Mucosa of descending colon (tissue), 3 donors: ENCODE results near the gene METTL3. TPM values are rescaled to one million over a fixed set of nuclear protein-coding genes. Genes with fewer than 3 reads are reported as not detected.

Experiments
- ATAC-seq: fragments of 200-7000 bp; cut with Tn5 transposase; one replicate; pipeline ENCODE4 v1.9.1; 2020; ENCODE audit warnings: mild to moderate bottlenecking, moderate library complexity
- DNase-seq, 3 donors: peaks; one replicate each; pipeline ENCODE4 v3.0.0-alpha.2; 2020
- H3K36me3 ChIP-seq: fragments of 200-600 bp; one replicate; pipeline ENCODE4 v1.8.0; 2021; ENCODE audit warnings: low read depth, mild to moderate bottlenecking
- H3K4me1 ChIP-seq: fragments of 200-600 bp; one replicate; pipeline ENCODE4 v1.8.0; 2021; ENCODE audit warnings: low read depth, mild to moderate bottlenecking
- H3K4me3 ChIP-seq: fragments of 200-600 bp; one replicate; pipeline ENCODE4 v1.8.0; 2021; ENCODE audit warnings: mild to moderate bottlenecking
- H3K9me3 ChIP-seq: fragments of 200-600 bp; one replicate; pipeline ENCODE4 v1.8.0; 2021; ENCODE audit warnings: mild to moderate bottlenecking
- intact Hi-C, 2 donors: fragments of 100-400 bp; cut with DNase I in 1 of 2; cut with micrococcal nuclease in 1 of 2; formaldehyde crosslinking; loops; one replicate each; pipeline versions ENCODE4 v1.11.0 to v1.11.1; 2022; cut with DNase I, micrococcal nuclease
- total RNA-seq, 3 donors: library from RNA; stranded (reverse); fragmentation: NEBNext Ultra II Directional in 2 of 3; extraction: Animal tissue kit (Norgen Biotek cat#: 25700) in 2 of 3; gene quantifications; one replicate each; pipeline versions ENCODE4 v1.2.1 to v1.2.4, GENCODE V29; 2021 to 2023
- TF ChIP-seq, protein P1 (sequence below): fragments of 200-600 bp; IDR thresholded peaks from one replicate; pipeline ENCODE4 v1.8.0; 2022; ENCODE audit warnings: antibody characterized with exemption, mild to moderate bottlenecking
- donor health status: DM: no; HTN: no; CAD: no; lungs with moderate emphysema.
- donor health status: DM: no; HTN: no; CAD: no.
- donor health status: DM: no; HTN: yes; CAD: no.

The METTL3 gene
- total RNA-seq, 3 donors from 2014 or later, result 33.8 to 43.6 (median 34.6) TPM

DNA sequence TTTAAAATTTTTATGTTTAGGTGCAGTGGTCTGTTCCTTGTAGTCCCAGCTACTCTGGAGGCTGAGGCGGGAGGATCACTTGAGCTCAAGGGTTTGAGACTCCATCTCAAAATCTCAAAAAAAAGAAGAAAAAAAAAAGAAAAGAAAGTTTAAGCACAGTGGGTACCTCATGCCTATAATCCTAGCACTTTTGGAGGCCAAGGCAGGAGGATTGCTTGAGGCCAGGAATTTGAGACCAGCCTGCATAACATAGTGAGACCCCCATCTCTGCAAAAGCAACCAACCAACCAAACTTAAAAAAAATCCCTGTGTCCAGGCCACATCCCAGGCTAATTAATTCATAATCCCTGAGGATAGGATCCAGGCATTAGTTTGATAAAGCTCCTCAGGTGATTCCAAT lies 18.4 kb upstream of the METTL3 start:
- no peak overlapping the region for H3K4me3 ChIP-seq
- TF ChIP-seq, protein P1, sequence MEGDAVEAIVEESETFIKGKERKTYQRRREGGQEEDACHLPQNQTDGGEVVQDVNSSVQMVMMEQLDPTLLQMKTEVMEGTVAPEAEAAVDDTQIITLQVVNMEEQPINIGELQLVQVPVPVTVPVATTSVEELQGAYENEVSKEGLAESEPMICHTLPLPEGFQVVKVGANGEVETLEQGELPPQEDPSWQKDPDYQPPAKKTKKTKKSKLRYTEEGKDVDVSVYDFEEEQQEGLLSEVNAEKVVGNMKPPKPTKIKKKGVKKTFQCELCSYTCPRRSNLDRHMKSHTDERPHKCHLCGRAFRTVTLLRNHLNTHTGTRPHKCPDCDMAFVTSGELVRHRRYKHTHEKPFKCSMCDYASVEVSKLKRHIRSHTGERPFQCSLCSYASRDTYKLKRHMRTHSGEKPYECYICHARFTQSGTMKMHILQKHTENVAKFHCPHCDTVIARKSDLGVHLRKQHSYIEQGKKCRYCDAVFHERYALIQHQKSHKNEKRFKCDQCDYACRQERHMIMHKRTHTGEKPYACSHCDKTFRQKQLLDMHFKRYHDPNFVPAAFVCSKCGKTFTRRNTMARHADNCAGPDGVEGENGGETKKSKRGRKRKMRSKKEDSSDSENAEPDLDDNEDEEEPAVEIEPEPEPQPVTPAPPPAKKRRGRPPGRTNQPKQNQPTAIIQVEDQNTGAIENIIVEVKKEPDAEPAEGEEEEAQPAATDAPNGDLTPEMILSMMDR, result no peak
- H3K36me3 ChIP-seq, result no peaks in the 10 kb centered on the region
- H3K4me1 ChIP-seq, result no peaks in the 10 kb centered on the region
- H3K9me3 ChIP-seq, result no peaks in the 10 kb centered on the region
- ATAC-seq, result no peak
- intact Hi-C loops, result no loop called here
- no peak for DNase-seq

DNA sequence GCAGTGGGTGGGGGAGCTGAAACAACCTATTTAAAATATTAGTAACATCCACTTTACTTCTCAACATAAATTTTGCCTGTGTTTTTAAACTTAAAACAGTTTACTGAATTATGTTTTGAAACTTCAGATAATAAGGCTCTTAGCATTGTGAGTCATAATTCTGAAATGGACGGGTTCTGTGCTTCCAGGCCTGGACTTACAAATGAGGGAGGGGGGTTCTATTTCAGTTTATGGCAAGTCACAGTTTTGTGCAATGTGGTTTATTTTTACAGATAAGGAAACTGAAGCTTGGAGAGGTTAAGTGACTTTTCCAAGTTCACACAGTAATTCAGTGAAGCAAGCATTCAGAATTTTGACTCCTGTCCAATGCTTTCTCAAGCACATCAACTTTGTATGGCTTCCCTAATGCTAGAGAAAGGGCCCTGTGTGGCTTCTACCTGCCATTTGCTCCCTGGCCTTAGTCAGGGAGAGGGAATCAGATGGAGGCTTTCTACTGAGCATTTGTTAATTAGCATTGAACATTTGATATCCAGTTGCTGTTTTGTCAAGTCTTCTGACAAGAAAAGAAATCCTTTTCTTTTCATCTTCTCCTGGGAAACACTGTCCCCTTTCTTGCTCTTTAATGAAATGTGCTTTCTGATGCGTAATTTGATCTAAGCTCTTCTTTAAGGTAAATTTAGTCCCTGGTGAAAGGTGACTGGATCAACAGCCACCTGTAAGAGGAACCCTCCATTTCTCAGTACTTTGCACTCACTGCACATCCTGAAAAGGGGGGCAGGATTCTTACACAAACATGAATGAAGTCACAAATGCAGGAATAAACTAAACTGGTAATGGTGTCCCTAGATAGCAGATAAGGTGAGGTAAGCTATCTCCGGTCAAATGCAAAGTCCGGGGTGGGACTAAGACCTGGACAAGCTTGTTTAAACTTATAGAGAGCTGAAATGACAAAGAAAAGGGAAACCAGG lies 17.5 kb upstream of the METTL3 start:
- no peak for DNase-seq
- no peak for ATAC-seq
- intact Hi-C loops, result no loop called here
- Histone ChIP-seq H3K4me3 (no peak overlapping the region), H3K9me3 (no peaks in the 10 kb centered on the region), H3K4me1 (no peaks in the 10 kb centered on the region), H3K36me3 (no peaks in the 10 kb centered on the region)
- TF ChIP-seq, protein P1, result no peak

DNA sequence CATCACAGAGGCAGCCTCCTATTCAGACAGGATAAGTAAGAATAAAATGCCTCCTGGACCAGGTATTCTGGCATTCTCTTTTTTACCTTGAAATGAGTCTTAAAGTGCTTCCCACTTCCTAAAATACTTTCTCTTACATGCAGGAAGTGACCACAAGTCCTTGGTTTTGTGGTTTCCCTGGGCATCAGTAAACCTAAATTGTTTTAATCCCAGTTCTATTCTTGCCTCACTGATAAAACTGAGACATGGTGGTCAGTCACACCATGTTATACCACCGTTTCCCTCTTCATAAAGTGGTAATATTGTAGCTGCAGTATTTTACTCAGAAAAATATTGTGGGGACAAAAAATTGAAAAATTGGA lies 16.2 kb upstream of the METTL3 start:
- DNase-seq, result no peak
- Histone ChIP-seq H3K4me1 (no peaks in the 10 kb centered on the region), H3K36me3 (no peaks in the 10 kb centered on the region), H3K9me3 (no peaks in the 10 kb centered on the region), H3K4me3 (no peak overlapping the region)
- no peak for ATAC-seq
- intact Hi-C loops, result no loop called here
- TF ChIP-seq, protein P1, result no peak

DNA sequence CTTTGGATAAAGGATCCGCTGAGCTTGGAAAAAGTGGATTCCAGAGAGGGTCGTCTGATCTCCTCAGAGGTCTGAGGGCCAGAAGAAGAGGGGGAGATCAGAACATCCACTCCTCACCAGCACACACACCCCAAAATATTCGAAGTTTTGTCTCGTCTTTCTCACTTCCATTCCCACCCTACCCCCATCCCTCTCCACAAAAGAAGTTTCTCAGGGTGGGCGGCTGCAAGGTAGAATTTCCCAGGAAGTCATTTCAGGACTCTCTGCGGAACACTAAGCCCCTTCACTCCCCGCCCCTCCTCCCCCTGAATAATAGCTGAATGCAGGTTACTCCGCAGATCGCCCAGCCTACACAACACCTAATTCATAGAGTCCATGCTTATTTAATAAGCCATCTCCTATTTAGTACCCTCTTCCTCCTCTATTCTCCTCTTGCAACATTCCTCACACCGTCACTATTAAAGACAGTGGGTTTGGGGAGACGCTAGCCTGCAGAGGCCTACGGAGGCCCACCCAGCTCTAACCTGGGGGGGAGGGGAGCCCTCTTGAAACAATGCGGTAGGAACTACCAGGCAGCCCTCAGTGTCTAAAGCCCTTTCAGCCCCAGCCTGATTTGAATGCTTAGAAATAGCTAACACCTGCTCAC lies 15.7 kb upstream of the METTL3 start:
- Histone ChIP-seq H3K4me1 (no peaks in the 10 kb centered on the region), H3K9me3 (no peaks in the 10 kb centered on the region), H3K36me3 (no peaks in the 10 kb centered on the region), H3K4me3 (no peak overlapping the region)
- no peak for ATAC-seq
- DNase-seq, result no peak
- intact Hi-C loops, result no loop called here
- TF ChIP-seq, protein P1, result no peak

DNA sequence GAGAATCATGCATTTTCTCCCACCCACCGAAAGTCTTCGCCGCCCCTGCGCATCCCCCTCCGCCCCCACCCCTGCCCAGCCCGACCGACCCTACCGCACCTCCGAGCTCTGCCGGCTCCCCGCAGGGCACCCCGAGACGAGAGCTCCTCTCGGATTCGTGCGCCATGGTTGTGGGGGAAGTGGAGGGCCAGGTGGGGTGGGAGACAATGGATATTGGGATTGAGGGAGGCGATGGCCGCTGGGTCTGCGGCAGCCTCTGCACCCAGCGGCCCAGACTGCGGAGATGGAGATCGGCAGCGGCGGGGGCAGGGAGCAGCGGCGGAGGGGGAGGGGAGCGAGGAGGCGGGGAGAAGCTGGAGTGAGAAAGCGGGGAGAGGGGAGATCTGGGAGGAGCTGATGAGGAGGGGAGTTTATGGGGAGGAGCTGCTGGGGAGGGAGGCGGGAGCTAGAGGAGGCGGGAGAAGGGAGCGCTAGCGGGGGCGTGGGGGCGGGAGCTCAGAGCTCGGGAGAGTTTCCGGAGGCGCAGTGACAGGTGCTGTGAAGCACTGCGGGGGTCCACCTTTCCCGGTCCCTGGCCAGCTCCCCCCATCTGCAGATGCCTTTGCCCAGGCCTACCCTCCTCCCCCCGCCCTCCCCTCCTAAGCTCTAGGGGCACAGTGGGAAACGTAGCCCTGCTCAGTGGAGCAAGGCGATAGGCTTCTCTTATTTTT lies 15.0 kb upstream of the METTL3 start, which contains the start of gene SALL2:
Gene SALL2 (minus strand): TSS at position 385 of the 710 bp plus-strand sequence. CDS start 219 bp downstream, at position 166.
- peak; percentile 56 to 70 (median 67) for DNase-seq
- intact Hi-C loops, result no loop called here
- TF ChIP-seq, protein P1, result no peak
- Histone ChIP-seq H3K9me3 (no peaks in the 10 kb centered on the region), H3K4me1 (no peaks in the 10 kb centered on the region), H3K36me3 (no peaks in the 10 kb centered on the region), H3K4me3 (peak within 1 kb of the TSS; percentile 19)
- ATAC-seq, result peak; percentile 78
